Kidney glomerular epithelial cell (primary cell): ENCODE results near the gene C12orf42.
"Not testable (repeated sequence)": the region's sequence is repeated elsewhere in the genome, so short reads cannot be mapped to it uniquely, and the experiment has no call there.

Experiments
- DNase-seq: peaks from one replicate; lab custom pipeline; 2025; lab: John Stamatoyannopoulos, UW

The C12orf42 gene

GRCh38 chr12:103494734-103495468 lies 867 bp downstream of the C12orf42 start:
- DNase-seq: no peak

- no peak for DNase-seq
Measured at GRCh38 chr12:103494051-103494733, 1.6 kb downstream of the C12orf42 start.

GRCh38 chr12:103493199-103493598 lies 2.6 kb downstream of the C12orf42 start:
- DNase-seq: no peak

GRCh38 chr12:103482365-103482764 lies 13.4 kb downstream of the C12orf42 start:
- DNase-seq: no peak

GRCh38 chr12:103475073-103475472 lies 20.7 kb downstream of the C12orf42 start:
- DNase-seq: no peak

GRCh38 chr12:103470664-103471063 lies 25.1 kb downstream of the C12orf42 start:
- DNase-seq: peak; percentile 47

- no peak for DNase-seq
Measured at GRCh38 chr12:103469719-103470118, 26.0 kb downstream of the C12orf42 start.

GRCh38 chr12:103468837-103469236 lies 26.9 kb downstream of the C12orf42 start:
- no peak for DNase-seq

GRCh38 chr12:103462675-103463074 lies 33.1 kb downstream of the C12orf42 start:
- no peak for DNase-seq

GRCh38 chr12:103457471-103457870 lies 38.3 kb downstream of the C12orf42 start:
- DNase-seq: no peak

- no peak for DNase-seq
Measured at GRCh38 chr12:103456006-103456405, 39.8 kb downstream of the C12orf42 start.

- DNase-seq: no peak
Measured at GRCh38 chr12:103455020-103455763, 40.6 kb downstream of the C12orf42 start.

- DNase-seq: no peak
Measured at GRCh38 chr12:103444983-103445382, 50.8 kb downstream of the C12orf42 start.

- DNase-seq: no peak
Measured at GRCh38 chr12:103442822-103443221, 52.9 kb downstream of the C12orf42 start.

- DNase-seq: no peak
Measured at GRCh38 chr12:103442182-103442555, 53.6 kb downstream of the C12orf42 start.

- no peak for DNase-seq
Measured at GRCh38 chr12:103441437-103442181, 54.2 kb downstream of the C12orf42 start.

- not testable (repeated sequence) for DNase-seq
Measured at GRCh38 chr12:103434165-103435105, 61.3 kb downstream of the C12orf42 start.

GRCh38 chr12:103431950-103432349 lies 63.8 kb downstream of the C12orf42 start:
- no peak for DNase-seq

- no peak for DNase-seq
Measured at GRCh38 chr12:103431387-103431786, 64.4 kb downstream of the C12orf42 start.

GRCh38 chr12:103425674-103426073 lies 70.1 kb downstream of the C12orf42 start:
- not testable (repeated sequence) for DNase-seq
